Vagina (tissue), 2 donors: ENCODE results near the gene CALB2.

Experiments used
- POLR2AphosphoS5 ChIP-seq, 2 donors: sonication (generic); formaldehyde crosslinking; IDR thresholded peaks; one replicate each; pipeline ENCODE4 v1.9.0; 2017; ENCODE audit warnings: antibody characterized with exemption in 2 of 2, mild to moderate bottlenecking in 2 of 2, low read depth in 1 of 2; ENCODE audit not compliant: insufficient read depth in 1 of 2
- TF ChIP-seq, protein P1 (sequence below), 3 experiments: fragments of 450-650 bp in 2 of 3; fragments of 200-600 bp in 1 of 3; sonication (generic) in 1 of 3; IDR thresholded peaks; one replicate each; pipeline ENCODE4 v1.5.1; 2017 to 2019; ENCODE audit warnings: antibody characterized with exemption in 3 of 3, mild to moderate bottlenecking in 2 of 3, moderate library complexity in 2 of 3

DNA sequence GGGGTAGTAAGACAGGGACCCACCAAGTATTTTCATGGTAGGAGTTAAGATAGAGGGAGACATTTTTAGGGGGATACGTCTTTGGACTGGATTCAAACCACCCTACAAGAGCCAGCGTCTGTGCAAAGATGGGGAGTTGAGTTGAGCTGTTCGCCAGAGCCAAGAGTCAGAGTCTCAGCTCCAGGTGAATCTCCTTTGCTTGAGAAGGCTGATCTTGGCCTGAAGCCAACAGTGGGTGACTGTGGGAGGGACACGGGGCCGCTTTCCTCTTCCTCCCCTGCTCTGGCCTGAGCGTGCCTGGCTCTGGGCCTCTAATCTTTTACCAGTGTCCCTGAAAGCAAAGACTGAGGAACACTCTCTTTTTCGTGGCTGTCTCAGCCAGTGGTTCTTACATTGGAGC, 78.0 kb downstream of the CALB2 start:
- TF ChIP-seq, protein P1, sequence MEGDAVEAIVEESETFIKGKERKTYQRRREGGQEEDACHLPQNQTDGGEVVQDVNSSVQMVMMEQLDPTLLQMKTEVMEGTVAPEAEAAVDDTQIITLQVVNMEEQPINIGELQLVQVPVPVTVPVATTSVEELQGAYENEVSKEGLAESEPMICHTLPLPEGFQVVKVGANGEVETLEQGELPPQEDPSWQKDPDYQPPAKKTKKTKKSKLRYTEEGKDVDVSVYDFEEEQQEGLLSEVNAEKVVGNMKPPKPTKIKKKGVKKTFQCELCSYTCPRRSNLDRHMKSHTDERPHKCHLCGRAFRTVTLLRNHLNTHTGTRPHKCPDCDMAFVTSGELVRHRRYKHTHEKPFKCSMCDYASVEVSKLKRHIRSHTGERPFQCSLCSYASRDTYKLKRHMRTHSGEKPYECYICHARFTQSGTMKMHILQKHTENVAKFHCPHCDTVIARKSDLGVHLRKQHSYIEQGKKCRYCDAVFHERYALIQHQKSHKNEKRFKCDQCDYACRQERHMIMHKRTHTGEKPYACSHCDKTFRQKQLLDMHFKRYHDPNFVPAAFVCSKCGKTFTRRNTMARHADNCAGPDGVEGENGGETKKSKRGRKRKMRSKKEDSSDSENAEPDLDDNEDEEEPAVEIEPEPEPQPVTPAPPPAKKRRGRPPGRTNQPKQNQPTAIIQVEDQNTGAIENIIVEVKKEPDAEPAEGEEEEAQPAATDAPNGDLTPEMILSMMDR (IDR thresholded peaks at IDR 0.05) = no peak
- TF ChIP-seq POLR2AphosphoS5 (IDR thresholded peaks at IDR 0.05; ENCODE audit: insufficient read depth in 1 of 2, low read depth in 1 of 2) = no peak
